HG03439 (cell line): ENCODE measurements around the gene NPLOC4.
"Not testable (repeated sequence)": the region's sequence is repeated elsewhere in the genome, so short reads cannot be mapped to it uniquely, and the experiment has no call there.

ENCODE experiments used
- ATAC-seq: cut with Tn5 transposase; IDR thresholded peaks from one replicate; pipeline ENCODE4 v1.9.1; 2021; ENCODE audit warnings: mild to moderate bottlenecking, moderate library complexity; ENCODE audit not compliant: unreplicated experiment

The NPLOC4 gene

DNA sequence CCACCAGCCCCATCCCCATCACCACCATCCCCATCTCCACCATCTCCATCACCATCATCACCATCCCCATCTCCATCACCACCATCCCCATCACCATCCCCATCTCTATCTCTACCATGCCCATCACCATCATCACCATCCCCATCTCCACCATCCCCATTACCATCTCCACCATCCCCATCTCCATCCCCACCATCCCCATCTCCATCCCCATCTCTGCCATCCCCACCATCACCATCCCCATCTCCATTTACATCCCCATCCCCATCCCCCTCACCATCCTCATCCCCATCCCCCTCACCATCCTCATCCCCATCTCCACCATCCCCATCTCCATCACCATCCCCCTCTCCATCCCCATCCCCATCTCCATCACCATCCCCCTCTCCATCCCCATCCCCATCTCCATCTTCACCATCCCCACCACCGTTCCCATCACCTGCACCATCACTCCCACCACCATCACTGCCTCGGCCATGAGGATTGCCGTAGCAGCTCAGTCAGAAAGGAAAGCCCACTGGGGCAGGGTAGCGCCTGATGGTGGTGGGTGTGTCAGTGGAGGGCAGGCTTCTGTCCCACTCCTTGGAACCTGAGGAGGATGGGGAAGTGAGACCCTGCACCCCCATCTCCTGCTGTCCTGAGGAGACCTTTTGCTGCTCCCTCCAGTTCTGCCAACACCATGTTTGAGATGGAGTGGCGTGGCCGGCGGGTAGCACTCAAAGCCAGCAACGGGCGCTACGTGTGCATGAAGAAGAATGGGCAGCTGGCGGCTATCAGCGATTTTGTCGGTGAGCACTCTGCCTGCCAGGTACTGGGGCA is 101.2 kb downstream of the NPLOC4 start:
- no peak for ATAC-seq

DNA sequence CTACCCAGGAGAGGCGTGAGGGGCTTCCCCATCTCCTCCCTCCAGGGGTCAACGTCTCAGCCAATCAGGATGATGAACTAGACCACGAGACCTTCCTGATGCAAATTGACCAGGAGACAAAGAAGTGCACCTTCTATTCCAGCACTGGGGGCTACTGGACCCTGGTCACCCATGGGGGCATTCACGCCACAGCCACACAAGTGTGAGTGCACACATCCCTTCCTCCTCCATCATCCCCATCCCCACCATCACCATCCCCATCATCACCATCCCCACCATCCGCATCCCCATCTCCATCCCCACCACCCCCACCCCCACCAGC is 101.9 kb downstream of the NPLOC4 start:
- ATAC-seq = no peak

DNA sequence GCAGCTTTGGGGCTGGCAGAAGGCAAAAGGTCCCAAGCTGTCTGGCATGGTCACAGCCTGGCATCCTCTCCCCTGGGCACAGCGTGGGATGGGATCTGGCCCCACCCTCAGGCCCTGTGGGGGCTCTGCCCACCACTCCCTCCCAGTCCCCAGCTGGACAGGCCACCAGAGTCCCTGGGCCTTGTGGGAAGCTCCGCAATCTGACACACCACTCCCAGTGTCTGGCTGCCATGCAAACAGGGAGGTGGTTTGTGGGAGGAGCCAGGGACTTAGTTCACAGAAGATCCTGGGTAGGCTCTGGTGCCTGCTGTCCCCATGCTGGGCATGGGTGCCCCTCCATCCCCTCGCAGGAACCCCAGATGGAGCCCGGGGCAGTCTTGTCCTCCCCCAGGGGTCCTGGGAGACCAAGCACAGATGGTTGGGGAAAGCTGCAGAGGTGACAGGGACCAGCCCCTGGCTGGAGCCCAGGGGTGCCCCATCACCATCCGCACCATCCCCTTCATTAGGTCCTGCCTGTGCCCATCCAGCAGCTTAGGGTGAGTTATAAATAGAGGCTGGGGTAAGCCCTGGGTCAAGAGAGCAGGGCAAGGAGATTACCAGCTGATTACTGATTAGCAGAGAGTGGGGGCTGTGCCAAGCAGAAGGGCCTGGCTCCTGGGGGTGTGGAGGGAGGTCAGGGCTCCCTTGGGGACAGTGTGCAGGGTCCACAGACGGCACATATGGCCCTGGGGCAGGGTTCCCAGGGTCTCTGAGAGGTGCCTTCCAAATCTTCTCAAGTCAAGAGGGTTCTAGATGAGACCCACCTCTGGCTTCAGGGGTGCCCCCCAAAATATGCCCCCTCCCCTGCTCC is 102.5 kb downstream of the NPLOC4 start:
- no peak for ATAC-seq

DNA sequence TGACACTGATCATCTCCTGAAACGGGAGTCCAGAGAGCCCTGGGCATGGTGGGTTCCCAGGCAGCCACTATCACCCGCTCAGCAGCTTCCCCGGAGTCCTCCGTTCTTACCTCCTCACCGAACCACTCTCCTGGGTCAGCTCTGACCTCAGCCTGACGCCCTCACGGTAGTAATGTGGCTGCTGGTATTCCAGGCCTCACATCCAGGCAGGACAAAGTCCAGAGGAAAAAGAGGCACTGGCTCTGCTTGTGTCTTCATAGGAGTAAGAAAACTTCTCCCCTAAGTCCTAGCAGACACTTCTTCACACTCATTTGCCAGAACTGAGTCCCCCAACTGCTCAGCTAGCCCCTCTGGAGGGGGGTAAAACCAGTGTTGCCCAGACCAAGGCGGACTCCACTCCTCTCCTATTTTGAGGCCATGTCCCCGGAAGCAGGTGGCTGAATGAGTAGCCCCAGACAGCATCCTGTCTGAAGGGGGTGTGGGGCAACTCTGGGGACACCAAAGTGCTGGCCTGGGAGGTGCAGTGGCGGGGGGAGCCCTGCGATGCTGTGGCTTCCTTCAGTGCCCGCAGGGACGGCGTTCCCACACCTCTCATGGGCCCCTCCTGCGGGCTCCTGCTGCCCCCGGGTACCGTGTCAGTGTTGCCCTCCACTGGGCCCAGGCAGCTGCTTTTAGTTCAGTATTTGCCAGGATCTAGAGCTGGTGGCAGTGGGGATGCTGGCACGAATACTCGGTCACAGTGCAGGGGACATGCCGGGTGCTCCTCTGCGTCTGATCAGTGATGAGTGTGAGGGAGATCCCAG is 103.4 kb downstream of the NPLOC4 start:
- no peak for ATAC-seq

DNA sequence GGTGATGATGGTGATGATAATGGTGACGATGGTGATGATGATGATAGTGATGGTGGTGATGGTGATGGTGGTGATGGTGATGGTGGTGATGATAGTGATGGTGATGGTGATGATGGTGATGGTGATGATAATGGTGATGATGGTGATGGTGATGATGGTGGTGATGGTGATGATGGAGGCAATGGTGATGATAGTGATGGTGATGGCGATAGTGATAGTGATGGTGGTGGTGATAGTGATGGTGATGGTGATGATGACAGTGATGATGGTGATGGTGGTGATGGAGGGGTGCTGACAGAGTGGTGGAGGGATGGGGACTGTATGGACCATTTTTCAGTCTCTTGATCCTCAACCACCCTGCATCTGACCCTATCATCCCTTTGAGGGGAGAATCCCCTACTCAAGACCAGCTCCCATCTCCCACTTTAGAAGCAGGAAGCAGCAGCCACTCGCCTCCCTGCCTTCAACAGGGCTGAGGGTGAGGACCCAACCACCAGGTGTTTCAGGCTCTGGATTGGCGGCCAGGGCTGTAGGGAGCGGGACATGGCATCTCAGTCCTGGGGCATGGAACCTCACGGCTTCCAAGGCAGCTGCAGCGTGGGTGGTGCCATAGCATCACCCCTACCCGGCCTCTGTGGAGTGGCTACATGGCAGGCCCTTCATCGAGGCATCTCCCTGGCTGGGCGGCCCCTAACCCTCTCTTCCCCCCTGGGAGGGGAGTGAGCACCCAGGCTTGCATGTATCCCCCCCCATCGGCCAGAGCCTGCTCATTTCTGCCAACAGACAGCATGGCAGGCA is 104.2 kb downstream of the NPLOC4 start:
- ATAC-seq = no peak

DNA sequence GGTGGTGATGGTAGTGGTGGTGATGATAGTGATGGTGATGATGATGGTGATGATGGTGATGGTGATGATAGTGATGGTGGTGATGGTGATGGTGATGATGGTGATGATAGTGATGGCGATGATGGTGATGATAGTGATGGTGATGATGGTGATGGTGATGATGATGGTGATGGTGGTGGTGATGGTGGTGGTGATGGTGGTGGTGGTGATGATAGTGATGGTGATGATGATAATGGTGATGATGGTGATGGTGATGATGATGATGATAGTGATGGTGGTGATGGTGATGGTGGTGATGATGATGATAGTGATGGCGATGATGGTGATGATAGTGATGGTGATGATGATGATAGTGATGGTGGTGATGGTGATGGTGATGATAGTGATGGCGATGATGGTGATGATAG is 104.9 kb downstream of the NPLOC4 start:
- ATAC-seq = not testable (repeated sequence)

DNA sequence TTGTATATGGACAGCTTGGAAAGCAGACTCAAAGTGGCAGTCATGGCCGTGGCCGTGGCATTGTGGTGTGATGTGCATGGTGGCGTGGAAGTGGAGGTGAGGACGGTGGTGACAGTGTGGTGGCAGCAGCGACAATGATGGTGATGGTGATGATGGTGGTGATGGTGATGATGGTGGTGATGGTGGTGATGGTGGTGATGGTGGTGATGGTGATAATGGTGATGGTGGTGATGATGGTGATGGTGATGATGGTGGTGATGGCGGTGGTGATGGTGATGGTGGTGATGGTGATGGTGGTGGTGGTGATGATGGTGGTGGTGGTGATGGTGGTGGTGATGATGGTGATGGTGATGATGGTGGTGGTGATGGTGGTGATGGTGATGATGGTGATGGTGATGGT is 105.9 kb downstream of the NPLOC4 start:
- ATAC-seq = not testable (repeated sequence)

DNA sequence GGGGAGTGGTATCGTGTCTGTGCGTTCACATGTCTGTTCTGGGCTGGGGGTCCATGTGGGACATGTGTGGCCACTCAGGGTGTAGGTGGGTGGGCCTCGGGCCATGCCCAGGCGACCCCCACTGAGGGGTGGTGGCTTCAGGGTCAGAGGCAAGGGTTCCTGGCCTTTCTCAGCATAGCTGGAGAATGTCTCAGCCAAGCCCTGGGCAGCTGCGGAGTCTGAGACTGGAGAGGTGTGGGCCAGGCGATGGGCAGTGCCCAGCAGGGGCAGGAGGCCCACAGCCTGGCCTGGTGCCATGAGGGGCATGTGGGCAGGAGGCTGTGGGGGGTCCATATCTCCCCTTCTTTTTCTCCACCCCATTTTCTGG is 107.5 kb downstream of the NPLOC4 start:
- ATAC-seq = no peak

DNA sequence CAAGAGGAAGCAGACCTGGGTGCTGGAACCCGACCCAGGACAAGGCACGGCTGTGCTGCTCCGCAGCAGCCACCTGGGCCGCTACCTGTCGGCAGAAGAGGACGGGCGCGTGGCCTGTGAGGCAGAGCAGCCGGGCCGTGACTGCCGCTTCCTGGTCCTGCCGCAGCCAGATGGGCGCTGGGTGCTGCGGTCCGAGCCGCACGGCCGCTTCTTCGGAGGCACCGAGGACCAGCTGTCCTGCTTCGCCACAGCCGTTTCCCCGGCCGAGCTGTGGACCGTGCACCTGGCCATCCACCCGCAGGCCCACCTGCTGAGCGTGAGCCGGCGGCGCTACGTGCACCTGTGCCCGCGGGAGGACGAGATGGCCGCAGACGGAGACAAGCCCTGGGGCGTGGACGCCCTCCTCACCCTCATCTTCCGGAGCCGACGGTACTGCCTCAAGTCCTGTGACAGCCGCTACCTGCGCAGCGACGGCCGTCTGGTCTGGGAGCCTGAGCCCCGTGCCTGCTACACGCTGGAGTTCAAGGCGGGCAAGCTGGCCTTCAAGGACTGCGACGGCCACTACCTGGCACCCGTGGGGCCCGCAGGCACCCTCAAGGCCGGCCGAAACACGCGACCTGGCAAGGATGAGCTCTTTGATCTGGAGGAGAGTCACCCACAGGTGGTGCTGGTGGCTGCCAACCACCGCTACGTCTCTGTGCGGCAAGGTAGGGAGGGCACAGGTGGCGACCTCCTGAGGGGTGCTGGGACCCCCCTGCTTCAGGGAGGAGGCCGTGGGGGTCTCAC is 108.1 kb downstream of the NPLOC4 start:
- ATAC-seq = no peak

DNA sequence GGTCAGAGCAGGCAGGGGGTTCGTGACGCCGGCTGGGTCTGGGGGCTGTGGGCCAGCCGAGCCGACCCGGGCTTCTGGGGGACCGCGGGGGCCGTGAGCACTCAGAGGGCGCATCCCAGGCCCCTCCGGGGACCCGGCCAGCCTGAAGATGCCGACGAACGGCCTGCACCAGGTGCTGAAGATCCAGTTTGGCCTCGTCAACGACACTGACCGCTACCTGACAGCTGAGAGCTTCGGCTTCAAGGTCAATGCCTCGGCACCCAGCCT is 108.6 kb downstream of the NPLOC4 start:
- no peak for ATAC-seq

DNA sequence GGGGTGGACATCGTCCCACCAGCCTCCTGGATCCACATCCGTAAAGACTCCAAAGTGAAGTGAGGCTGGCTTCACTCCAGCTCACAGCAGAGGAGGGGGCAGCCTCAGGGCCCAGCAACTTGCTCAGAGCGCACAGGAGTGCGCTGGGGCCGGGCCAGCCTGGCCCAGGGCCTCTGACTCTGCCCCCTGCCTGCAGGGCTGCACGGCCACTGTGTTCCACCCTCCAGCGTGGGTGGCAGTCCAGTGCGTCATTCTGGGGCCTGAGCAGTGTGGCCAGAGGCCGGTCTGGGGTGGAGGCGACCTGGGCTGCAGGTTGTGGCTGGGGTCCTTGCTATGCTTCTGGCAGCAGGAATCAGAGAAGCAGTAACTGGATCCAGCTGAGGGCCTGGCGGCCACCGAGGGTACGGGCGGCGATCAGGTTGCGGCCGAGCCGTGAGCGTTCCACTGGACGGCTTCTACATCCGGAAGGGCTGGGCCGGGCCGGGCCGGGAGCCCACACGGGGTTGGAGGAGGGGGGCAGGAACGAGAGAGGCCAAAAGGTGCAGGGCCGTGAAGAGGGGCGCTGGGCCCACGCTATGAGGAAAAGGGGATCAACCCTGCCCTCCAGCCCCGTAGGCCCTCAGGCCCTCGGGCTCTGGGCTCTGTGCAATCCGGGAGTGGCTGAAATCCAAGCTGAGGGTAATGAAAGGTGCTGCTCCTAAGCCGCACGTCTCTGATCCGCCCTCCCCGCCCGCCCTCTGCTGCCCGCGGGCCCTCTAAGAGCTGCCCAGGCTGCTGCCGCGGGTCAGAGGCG is 109.1 kb downstream of the NPLOC4 start, which contains the start of gene FSCN2:
Gene FSCN2, plus strand, starts transcription at position 787 of the 793 bp plus-strand sequence. CDS start 155 bp downstream, outside the sequence.
- ATAC-seq = no peak

DNA sequence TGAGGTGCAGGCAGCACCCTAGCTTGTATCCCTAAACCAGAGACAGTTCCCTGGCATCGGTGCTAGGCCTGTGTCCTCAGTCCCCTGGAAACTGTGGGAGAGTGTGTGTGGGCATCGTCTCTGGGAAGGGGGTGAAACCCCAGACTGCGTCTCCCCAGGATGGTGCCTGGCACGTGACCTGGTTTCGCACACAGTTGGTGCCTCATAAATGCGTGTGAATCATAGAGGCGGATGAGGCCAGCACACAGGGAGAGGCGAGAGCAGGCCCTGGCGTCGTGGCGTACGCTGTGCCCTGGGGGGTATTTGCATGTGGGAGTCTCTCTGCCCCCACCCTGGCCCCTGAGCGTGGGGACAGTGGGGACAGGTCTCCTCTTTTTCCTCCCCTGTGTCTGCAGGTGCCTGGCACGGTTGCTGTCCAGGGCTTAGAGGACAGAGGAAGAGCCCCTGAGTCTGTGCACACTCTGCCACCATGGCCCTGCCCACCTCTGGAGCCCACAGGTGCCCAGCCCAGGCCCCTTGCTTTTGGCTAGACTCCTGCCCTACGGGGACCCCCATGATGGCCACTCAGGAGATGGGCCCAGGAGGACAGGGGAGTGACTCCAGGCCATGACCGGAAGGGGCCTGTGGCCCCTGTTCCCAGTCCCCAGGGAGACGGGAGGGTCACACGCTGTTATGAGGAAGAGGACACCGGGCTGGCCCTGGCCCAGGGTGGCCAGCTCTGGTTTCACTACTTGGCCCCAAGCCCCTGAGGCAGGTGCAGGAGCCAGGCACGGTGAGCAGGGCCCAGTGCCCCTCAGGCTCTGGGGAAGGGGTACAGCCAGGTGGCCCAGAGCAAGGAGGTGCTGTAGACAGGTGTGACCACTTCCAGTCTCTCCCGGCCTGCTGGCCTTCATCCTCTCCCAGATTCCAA is 110.0 kb downstream of the NPLOC4 start:
- ATAC-seq = no peak

DNA sequence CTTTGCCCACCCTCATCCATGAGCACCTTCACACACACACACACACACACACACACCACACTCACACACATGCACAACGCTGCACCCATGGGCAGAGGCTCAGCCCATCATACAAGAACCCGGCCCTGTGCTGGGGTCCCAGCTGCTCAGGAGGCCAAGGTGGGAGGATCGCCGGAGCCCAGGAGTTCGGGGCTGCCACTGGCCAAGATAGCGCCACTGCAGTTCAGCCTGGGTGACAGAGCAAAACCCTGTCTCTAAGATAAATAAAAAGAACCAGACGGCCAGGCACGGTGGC is 112.1 kb downstream of the NPLOC4 start:
- ATAC-seq = no peak

DNA sequence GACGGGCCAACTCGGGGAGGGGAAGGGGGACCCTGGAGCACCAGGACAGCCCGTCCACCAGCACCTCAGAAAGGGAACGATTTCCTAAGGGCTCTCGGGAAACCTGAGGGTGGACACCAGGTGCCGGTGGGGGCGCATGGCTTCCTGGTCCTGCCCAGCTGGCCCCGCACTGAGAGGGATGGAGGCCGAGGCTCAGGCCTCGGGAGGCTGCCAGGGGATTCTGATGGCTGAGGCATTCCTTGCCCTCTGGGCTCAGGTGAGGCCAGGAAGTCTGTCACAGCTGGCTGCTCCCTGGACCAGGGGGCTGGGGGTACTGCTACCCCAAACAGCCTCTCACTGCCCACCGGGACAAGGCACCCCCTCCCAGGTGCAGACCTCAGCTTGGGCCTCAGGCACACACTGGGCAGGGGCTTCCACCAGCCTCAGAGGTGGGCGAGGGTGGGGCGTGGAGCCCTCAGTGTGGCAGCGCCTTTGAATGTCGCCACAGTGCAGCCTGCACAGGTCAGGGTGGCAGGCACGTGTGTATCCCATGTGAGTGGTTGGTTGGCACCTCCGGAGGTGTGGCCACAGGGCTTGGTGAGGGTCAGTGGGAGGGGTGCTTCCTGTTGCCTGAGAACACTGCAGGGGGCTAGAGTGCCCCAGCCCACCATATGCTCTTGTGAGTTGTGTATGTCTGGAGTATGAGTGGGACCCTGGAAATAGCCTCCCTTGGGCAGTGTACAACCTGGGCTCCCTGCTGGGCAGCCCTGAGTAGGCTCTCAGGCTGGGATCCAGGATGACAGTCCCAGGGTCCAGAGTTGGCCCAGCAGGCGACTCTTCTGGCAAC is 112.7 kb downstream of the NPLOC4 start:
- no peak for ATAC-seq

DNA sequence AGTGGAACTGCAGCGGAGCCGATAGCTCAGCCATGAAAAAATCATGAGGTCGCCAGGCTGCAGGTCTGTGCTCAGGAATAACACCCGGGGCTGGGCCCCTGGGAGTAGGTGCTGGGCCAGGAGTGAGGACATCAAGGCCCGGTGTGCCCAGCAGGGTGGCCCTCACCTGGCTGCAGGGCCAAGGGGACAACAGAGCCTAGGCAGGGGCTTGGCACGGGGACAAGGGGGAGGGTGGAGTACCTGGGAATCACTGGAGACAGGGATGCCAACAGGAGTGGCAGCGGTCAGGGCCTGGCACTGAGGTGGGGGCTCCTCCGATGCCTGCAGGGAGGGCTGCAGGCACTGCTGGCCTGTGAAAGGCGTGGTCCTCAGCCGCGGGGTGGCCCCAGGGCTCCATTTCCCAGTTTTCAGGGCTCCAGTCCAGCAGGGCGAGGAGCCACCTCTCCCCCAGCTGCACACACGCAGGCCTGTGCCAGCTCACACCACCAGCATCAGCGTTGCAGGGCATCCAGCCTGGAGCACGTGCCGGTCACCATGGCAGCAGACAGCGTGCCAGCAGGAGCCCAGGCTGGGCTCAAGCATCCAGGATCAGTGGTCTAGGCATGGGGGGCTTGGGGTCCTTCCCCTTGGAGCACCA is 113.4 kb downstream of the NPLOC4 start:
- no peak for ATAC-seq

DNA sequence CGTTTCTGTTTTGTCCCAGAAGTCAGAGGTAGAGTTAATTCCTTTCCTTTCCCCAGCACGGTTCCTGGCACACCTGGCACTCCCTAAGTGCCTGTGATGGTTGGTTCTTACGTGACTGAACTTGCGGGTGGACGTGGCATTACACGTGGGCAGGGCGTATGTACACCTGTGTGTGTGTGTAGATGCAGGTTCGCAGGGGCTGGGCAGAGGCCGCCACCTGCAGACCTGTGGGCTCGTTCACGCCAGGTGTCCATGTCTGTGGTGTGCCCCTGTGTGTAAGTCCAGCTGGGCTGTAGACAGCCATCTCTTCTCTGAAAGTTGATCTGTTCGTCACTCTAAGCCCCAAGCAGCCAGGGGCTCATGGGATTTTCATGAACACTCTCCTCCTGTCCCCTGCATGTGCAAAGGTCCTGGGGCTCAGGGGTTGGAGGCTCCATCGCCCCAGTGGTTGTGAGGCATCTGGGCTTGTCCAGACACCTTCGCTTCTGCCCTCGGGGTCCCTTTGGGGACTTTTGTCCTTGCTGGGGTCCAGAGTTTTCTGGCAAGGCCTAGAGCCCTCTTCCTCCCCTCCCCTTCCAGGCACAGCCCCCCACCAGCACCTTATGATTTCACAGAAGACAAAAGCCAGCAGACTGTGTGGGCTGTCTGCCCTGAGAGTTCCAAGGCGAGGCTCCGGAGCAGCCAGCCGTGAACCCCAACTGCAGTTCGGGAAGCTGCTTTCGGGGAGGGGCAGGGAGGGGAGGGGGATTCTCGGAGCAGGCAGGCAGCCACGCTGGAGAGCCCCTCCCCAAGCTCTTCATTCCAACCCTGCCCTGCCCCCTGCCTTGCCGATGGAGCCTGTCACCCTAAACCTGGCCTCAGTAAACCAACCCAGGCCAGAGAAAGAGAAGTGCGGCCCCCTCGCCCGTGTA is 114.2 kb downstream of the NPLOC4 start:
- ATAC-seq = no peak
